Measurements from ENCODE around the gene TBC1D8.
A peak's percentile ranks its signal among the peaks of the same experiment; 100 is the strongest.

The TBC1D8 gene

GRCh38 chr2:101001691-101002561 is 149.3 kb downstream of the TBC1D8 start, which contains the start of gene RPL31:
Gene RPL31, plus strand, starts transcription at chr2:101002289. Its CDS starts 413 bp downstream, at chr2:101002702.
- Histone ChIP-seq H3K27ac (peak within 1 kb of the TSS; percentile 91), H3K36me3 (replicated peaks) (peaks cover 46% of the 10 kb centered on the region), H3K27me3 (replicated peaks) (no peaks in the 10 kb centered on the region), H3K4me3 (ENCODE audit: low read depth, low read length) (peak within 1 kb of the TSS; percentile 96)
- TF ChIP-seq, protein P1, sequence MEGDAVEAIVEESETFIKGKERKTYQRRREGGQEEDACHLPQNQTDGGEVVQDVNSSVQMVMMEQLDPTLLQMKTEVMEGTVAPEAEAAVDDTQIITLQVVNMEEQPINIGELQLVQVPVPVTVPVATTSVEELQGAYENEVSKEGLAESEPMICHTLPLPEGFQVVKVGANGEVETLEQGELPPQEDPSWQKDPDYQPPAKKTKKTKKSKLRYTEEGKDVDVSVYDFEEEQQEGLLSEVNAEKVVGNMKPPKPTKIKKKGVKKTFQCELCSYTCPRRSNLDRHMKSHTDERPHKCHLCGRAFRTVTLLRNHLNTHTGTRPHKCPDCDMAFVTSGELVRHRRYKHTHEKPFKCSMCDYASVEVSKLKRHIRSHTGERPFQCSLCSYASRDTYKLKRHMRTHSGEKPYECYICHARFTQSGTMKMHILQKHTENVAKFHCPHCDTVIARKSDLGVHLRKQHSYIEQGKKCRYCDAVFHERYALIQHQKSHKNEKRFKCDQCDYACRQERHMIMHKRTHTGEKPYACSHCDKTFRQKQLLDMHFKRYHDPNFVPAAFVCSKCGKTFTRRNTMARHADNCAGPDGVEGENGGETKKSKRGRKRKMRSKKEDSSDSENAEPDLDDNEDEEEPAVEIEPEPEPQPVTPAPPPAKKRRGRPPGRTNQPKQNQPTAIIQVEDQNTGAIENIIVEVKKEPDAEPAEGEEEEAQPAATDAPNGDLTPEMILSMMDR (IDR thresholded peaks at IDR 0.05; ENCODE audit: low read depth, low read length, missing control alignments): no peak
- in situ Hi-C loops (cut with HindIII; ENCODE audit: low pct_ligation_motif_present, low sequenced_read_pairs): no loop called here
- peak; percentile 97 for DNase-seq

DNA sequence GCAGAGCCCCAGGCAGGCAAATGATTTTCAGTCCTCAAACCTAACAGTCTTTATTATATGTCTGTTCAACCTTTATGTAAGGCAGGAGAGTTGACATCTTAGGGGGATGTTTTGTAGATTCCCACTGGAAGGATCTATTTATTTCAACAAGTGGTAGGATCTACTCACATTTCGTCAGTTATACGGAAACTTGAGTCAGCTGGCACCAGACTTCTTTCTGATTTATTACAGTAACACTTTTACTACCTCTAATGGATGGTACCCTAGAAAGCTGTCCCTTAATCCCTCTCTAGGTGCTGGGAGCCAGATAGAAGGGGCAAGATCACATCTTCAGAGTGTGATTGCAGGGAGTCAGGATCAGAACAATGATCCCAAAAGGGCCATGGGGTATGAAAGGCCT is 151.2 kb downstream of the TBC1D8 start:
- in situ Hi-C loops (cut with HindIII; ENCODE audit: low pct_ligation_motif_present, low sequenced_read_pairs): no loop called here
- TF ChIP-seq, protein P1 (IDR thresholded peaks at IDR 0.05; ENCODE audit: low read depth, low read length, missing control alignments): no peak

DNA sequence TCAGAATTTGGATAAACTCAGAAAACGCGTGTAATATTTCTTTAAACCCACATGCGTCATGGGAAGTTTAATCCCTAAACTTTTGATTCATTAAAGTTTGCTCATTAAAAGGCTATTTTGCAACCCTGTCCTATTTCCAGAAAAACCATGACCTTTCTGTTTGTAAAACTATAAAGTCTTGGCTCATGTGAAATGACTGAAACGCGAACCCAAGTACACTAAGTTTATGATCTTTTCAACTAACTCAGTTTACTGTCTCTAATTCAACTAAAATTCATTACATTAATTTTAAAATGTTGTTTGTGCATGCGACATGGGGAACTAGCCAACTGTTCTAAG is 153.0 kb downstream of the TBC1D8 start:
- TF ChIP-seq, protein P1 (IDR thresholded peaks at IDR 0.05; ENCODE audit: low read depth, low read length, missing control alignments): no peak
- Histone ChIP-seq H3K27ac (no peak overlapping the region), H3K4me3 (ENCODE audit: low read depth, low read length) (no peak overlapping the region), H3K27me3 (replicated peaks) (no peaks in the 10 kb centered on the region), H3K36me3 (replicated peaks) (peaks cover 26% of the 10 kb centered on the region)
- in situ Hi-C loops (cut with HindIII; ENCODE audit: low pct_ligation_motif_present, low sequenced_read_pairs): no loop called here
- no peak for DNase-seq

More for the DNA sequence above, 151.2 kb downstream of the TBC1D8 start:
- Histone ChIP-seq H3K27ac (no peak overlapping the region), H3K27me3 (replicated peaks) (no peaks in the 10 kb centered on the region), H3K36me3 (replicated peaks) (peaks cover 34% of the 10 kb centered on the region), H3K4me3 (ENCODE audit: low read depth, low read length) (no peak overlapping the region)
- no peak for DNase-seq

GRCh38 chr2:100997509-100998234 is 153.5 kb downstream of the TBC1D8 start:
- Histone ChIP-seq H3K36me3 (replicated peaks) (peaks cover 22% of the 10 kb centered on the region), H3K27me3 (replicated peaks) (no peaks in the 10 kb centered on the region), H3K27ac (no peak overlapping the region), H3K4me3 (ENCODE audit: low read depth, low read length) (no peak overlapping the region)
- in situ Hi-C loops (cut with HindIII; ENCODE audit: low pct_ligation_motif_present, low sequenced_read_pairs): no loop called here
- TF ChIP-seq, protein P1 (IDR thresholded peaks at IDR 0.05; ENCODE audit: low read depth, low read length, missing control alignments): no peak
- no peak for DNase-seq

DNA sequence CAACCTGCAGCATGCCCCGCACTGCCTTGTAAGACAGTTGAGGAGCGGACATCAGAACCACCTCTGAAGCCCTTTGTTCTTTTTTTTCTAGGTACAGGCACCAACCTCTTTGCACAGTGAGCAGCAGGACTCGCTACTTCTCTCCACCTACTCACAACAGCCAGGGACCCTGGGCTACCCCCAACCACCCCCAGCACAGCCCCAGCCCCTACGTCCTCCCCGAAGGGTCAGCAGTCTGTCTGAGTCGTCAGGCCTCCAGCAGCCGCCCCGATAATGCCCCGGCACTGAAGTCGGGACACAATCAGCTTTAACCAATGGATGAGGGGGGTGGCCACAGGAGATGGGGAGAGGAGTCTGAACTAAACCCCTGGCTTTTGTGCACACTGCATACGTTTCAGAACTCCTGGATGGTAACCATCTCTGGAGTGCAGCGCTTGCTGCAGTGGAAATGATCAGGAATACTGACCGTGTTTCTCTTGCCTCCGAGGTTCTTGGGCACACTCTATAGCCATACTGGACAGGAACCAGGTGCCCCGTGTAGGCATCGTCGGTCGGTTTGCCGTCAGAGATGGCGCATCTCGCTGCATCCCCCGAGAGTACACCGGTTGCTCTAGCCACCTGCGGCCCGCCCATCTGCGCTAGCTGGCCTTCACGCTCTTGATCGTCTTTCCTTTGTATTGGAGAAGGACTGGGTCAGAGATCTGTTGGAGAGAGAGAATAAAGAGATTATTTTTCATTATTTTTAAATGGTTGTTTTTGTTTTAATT is 155.7 kb downstream of the TBC1D8 start:
- Histone ChIP-seq H3K27ac (no peak overlapping the region), H3K36me3 (replicated peaks) (peaks cover 21% of the 10 kb centered on the region), H3K4me3 (ENCODE audit: low read depth, low read length) (no peak overlapping the region), H3K27me3 (replicated peaks) (no peaks in the 10 kb centered on the region)
- DNase-seq: no peak
- in situ Hi-C loops (cut with HindIII; ENCODE audit: low pct_ligation_motif_present, low sequenced_read_pairs): no loop called here
- TF ChIP-seq, protein P1 (IDR thresholded peaks at IDR 0.05; ENCODE audit: low read depth, low read length, missing control alignments): no peak
